Thoracic aorta (tissue), 2 donors: ENCODE results near the gene COL6A3. TPM values are rescaled to one million over a fixed set of nuclear protein-coding genes. Genes with fewer than 3 reads are reported as not detected.

Experiments
- ATAC-seq: fragments of 150-250 bp; one replicate; pipeline ENCODE4 v1.8.0; 2017; ENCODE audit warnings: low read depth; ENCODE audit not compliant: insufficient number of reproducible peaks, low FRiP score
- DNase-seq: peaks from one replicate; pipeline ENCODE4 v3.0.0-alpha.2; 2020; ENCODE audit warnings: low spot score
- H3K27ac ChIP-seq, 2 donors: fragments of 200-600 bp; sonication (generic); 1 replicate in 1 of 2; 2 replicates in 1 of 2; pipeline ENCODE4 v1.5.1; 2016; ENCODE audit warnings: mild to moderate bottlenecking in 2 of 2, moderate library complexity in 2 of 2
- H3K27me3 ChIP-seq: fragments of 200-600 bp; sonication (generic); replicated peaks from 2 replicates; pipeline ENCODE4 v1.6.0; 2016; ENCODE audit warnings: mild to moderate bottlenecking; ENCODE audit not compliant: insufficient read depth
- H3K36me3 ChIP-seq: fragments of 200-600 bp; sonication (generic); one replicate; pipeline ENCODE4 v1.5.1; 2016
- H3K4me1 ChIP-seq, 2 donors: fragments of 200-600 bp; sonication (generic); 1 replicate in 1 of 2; 2 replicates in 1 of 2; pipeline versions ENCODE4 v1.5.1 to v1.6.0; 2016; ENCODE audit warnings: low read depth in 2 of 2, mild to moderate bottlenecking in 1 of 2; ENCODE audit not compliant: control insufficient read depth in 1 of 2
- H3K4me3 ChIP-seq: fragments of 200-600 bp; sonication (generic); 2 replicates; pipeline ENCODE4 v1.5.1; 2016; ENCODE audit warnings: mild to moderate bottlenecking
- H3K9me3 ChIP-seq: fragments of 200-600 bp; sonication (generic); 2 replicates; pipeline ENCODE4 v1.5.1; 2016
- total RNA-seq, 2 donors: library from RNA; depleted of rRNA; stranded (reverse); fragments of >200 nt; gene quantifications; one replicate each; pipeline versions ENCODE4 v1.1.0 to v1.2.3, GENCODE V29; 2016
- TF ChIP-seq, protein P1 (sequence below): fragments of 200-600 bp; sonication (generic); IDR thresholded peaks from one replicate; pipeline ENCODE4 v1.5.1; 2019; ENCODE audit warnings: antibody characterized with exemption

The COL6A3 gene
- total RNA-seq, 2 donors from 2014 or later: 118 to 155 TPM

DNA sequence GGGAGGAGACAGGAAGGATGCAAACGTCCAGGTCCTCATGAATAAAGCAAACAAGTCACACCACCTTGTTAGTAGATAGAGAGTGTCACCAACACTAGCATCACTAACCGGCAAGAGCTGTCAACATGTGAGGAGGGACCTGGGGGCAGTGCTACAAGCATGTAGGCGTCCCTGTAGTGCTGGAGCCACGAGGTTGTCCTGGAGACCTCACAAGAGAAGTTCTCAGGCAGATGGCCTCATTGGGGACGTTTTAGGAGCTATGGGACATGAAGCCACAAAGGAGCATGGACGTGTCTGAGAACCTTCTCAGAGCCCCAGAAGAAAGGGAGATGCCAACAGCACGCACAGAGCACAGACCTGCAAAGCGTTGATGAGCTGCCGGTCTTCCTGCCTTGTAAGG is 70.0 kb downstream of the COL6A3 start:
- TF ChIP-seq, protein P1, sequence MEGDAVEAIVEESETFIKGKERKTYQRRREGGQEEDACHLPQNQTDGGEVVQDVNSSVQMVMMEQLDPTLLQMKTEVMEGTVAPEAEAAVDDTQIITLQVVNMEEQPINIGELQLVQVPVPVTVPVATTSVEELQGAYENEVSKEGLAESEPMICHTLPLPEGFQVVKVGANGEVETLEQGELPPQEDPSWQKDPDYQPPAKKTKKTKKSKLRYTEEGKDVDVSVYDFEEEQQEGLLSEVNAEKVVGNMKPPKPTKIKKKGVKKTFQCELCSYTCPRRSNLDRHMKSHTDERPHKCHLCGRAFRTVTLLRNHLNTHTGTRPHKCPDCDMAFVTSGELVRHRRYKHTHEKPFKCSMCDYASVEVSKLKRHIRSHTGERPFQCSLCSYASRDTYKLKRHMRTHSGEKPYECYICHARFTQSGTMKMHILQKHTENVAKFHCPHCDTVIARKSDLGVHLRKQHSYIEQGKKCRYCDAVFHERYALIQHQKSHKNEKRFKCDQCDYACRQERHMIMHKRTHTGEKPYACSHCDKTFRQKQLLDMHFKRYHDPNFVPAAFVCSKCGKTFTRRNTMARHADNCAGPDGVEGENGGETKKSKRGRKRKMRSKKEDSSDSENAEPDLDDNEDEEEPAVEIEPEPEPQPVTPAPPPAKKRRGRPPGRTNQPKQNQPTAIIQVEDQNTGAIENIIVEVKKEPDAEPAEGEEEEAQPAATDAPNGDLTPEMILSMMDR: no peak
- Histone ChIP-seq H3K9me3 (no peaks in the 10 kb centered on the region), H3K36me3 (peaks cover 40% of the 10 kb centered on the region)

DNA sequence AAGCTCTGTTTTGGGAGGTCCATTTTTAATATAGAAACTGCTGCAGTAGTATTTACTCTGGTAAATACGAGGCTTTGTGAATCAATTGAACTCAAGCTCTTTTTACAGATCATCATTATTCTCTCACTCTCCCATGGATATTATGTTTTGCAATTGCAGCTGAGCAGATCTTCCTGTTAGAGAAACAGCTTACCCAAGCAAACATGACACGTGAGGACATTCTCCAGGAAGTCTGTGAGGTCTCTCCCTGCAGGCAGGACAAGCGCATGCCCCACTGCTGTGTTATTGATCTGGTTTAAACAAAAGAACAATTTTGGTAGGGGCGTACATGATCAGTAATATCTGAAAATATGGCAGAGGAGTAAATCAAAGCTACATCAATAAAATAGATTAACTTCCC is 72.1 kb downstream of the COL6A3 start:
- H3K36me3 ChIP-seq: peaks cover 48% of the 10 kb centered on the region
- ATAC-seq (no peak), DNase-seq (no peak)
- no peaks in the 10 kb centered on the region for H3K9me3 ChIP-seq
- H3K4me1 ChIP-seq: no peaks in the 10 kb centered on the region
- no peak overlapping the region for H3K4me3 ChIP-seq
- TF ChIP-seq, protein P1: no peak
- H3K27me3 ChIP-seq: no peaks in the 10 kb centered on the region
- H3K27ac ChIP-seq: no peak overlapping the region

More for the DNA sequence above, 70.0 kb downstream of the COL6A3 start:
- H3K4me3 ChIP-seq: no peak overlapping the region
- DNase-seq: no peak
- no peak for ATAC-seq
- H3K4me1 ChIP-seq: no peaks in the 10 kb centered on the region
- no peak overlapping the region for H3K27ac ChIP-seq
- H3K27me3 ChIP-seq: no peaks in the 10 kb centered on the region

GRCh38 chr2:237337586-237337985 is 76.4 kb downstream of the COL6A3 start:
- Histone ChIP-seq H3K4me1 (no peaks in the 10 kb centered on the region), H3K9me3 (no peaks in the 10 kb centered on the region), H3K4me3 (no peak overlapping the region), H3K27ac (no peak overlapping the region), H3K27me3 (no peaks in the 10 kb centered on the region), H3K36me3 (peaks cover 43% of the 10 kb centered on the region)
- ATAC-seq: no peak
- TF ChIP-seq, protein P1: no peak
- no peak for DNase-seq

GRCh38 chr2:237336131-237336530 is 77.8 kb downstream of the COL6A3 start:
- ATAC-seq (no peak), DNase-seq (no peak)
- Histone ChIP-seq H3K4me1 (no peaks in the 10 kb centered on the region), H3K36me3 (peaks cover 42% of the 10 kb centered on the region), H3K27ac (no peak overlapping the region), H3K27me3 (no peaks in the 10 kb centered on the region), H3K9me3 (no peaks in the 10 kb centered on the region), H3K4me3 (no peak overlapping the region)
- TF ChIP-seq, protein P1: no peak

DNA sequence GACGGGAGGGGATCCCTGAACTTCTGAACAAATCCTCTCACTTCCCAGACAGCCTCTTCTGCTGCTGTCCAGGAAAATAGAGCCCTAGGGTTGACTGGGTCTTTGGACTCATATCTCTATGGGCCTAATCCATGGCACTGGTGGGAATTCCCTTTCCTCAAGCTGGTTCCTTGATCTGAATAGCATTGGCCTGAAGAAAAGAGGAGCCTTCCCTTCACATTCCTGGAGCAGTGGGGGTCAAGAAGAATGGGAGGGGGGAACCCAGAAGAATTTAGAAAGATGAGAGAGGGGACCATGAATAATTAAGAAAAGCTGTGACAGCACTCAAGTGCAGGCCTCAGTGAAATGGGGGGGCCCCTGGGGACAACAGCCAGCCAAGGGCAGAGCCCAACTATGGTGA is 80.2 kb downstream of the COL6A3 start:
- no peak overlapping the region for H3K4me3 ChIP-seq
- ATAC-seq (no peak), DNase-seq (no peak)
- H3K4me1 ChIP-seq: no peaks in the 10 kb centered on the region
- no peaks in the 10 kb centered on the region for H3K9me3 ChIP-seq
- peaks cover 28% of the 10 kb centered on the region for H3K36me3 ChIP-seq
- H3K27me3 ChIP-seq: no peaks in the 10 kb centered on the region
- TF ChIP-seq, protein P1: no peak
- no peak overlapping the region for H3K27ac ChIP-seq
